ENCODE results near the gene TNFRSF13B.
"Not testable (repeated sequence)": the region's sequence is repeated elsewhere in the genome, so short reads cannot be mapped to it uniquely, and the experiment has no call there.

Gene TNFRSF13B

DNA sequence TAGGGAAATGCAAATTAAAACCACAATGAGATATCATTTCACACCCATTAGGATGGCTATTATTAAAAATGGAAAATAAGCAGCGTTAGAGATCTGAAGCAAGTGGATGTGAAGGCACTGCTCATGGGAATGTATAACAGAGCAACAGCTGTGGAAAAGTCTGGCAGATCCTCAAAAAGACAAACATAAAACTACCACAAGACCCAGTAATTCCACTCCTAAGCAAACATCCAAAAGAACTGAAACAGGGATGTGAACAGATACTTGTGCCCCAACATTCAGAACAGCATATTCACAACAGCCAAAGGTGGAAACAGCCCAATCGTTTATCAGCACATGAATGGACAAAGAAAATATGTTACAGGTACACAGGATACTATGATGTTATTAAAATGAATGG lies 10.9 kb downstream of the TNFRSF13B start:
- not testable (repeated sequence) for DNase-seq (ENCODE audit: low spot score)

- not testable (repeated sequence) for DNase-seq (ENCODE audit: low spot score)
Observed at GRCh38 chr17:16955011-16955410, 16.9 kb downstream of the TNFRSF13B start.

DNA sequence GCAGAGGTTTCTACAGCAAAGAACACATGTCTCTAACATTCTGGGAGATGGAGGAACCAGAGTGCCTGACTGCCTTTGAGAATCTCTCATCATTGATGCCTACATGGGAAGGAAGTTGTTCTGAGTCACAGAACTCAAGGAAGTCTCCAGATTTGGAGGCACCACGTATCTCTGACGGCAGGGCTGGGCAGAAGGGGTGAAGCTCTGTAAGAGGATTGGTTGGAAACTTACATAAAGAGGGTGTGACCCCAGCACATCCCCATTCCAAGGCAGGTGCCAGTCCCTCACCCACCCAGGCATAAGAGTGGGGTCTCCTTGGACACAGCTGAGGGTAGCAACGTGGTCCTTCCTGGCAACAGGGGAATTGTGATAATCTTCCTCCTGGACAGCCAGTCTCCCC lies 17.4 kb downstream of the TNFRSF13B start:
- DNase-seq (ENCODE audit: low spot score), result no peak

GRCh38 chr17:16953841-16954240 lies 18.1 kb downstream of the TNFRSF13B start:
- no peak for DNase-seq (ENCODE audit: low spot score)

DNA sequence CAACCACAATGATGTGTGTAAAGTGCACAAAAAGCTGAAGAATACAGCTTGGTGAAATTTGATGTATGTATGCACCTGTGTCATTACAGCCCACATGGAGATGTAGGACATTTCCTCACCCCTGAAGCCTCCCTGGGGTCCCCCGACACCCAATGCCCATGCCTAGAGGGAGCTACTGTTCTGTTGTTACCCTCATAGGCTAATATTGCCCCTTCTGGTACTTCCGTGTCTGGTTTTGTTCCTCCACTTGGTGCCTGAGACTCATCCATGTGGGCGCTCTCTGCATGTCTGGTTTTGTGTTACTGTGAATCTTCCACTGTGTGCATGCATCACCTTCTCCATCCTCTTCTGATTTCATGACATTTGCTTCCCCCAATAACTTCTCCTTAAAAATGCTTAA lies 18.6 kb downstream of the TNFRSF13B start:
- no peak for DNase-seq (ENCODE audit: low spot score)

DNA sequence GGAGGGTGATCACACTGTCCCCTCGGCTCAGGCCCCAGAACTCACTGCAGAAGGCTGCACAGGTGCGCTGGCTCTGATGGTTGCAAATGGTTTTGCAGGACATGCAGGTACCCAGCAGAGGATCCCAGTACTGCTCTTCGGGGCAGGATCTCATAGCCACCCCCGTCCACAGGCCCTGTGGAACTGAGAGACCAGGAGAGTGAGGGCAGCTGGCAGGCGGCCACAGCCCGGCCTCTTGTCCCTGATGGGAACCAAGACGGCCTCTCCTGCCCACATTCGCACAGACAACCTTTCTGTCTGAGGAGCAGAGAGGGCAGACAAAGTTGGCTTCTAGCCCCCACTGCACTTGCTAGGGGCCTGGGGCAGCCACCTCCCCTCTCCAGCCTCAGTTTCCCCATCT lies 19.5 kb downstream of the TNFRSF13B start:
- DNase-seq (ENCODE audit: low spot score), result no peak

DNA sequence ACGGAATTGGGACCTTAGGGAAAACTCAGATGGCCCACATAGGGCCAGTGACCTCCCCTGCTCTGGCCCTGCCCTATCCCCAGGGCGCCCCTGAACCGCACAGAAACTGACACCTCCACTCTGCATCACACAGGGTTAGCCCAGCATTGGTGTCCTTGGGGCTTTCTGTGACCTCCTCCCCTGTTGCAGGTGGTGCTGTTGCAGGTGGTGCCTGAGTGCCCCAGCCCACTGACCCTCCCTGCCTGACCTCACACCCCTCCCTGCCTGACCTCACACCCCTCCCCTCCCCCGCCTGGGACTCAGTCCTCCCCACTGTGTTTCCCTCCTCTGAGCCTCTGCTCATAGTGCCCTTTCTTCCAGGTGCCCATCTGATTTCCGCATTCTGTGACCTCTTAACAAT lies 21.4 kb downstream of the TNFRSF13B start:
- DNase-seq (ENCODE audit: low spot score), result no peak

GRCh38 chr17:16948587-16949376 lies 23.1 kb downstream of the TNFRSF13B start:
- no peak for DNase-seq (ENCODE audit: low spot score)

DNA sequence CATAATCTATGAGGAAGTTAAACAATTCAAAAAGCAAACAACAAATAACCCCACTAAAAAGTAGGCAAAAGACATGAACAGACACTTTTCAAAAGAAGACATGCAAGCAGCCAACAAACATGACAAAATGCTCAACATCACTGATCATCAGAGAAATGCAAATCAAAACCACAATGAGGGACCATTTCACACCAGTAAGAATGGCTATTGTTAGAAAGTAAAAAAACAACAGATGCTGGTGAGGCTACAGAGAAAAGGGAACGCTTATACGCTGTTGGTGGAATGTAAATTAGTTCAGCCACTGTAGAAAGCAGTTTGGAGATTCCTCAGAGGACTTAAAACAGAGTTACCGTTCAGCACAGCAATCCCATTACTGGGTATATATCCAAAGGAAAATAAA lies 24.4 kb downstream of the TNFRSF13B start:
- no peak for DNase-seq (ENCODE audit: low spot score)

- no peak for DNase-seq (ENCODE audit: low spot score)
Observed at GRCh38 chr17:16945663-16946218, 26.2 kb downstream of the TNFRSF13B start.

DNA sequence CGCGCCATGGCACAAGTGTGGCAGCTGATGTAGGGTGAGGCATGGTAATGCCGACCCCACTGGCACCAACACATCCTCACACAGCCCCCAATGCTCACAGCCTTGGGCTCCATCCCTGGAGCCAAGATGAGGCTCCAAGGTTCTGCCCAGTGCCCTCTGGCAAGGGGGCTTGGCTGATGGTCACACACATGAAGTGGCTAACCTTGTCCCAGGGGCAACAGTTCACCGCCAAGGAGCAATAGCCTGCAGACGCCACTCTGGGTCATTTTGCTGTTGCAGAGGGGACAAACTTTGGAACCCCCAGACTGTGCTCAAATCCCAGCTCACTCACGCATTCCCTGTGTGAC lies 26.8 kb downstream of the TNFRSF13B start:
- DNase-seq (ENCODE audit: low spot score), result no peak

- no peak for DNase-seq (ENCODE audit: low spot score)
Observed at GRCh38 chr17:16944334-16945135, 27.4 kb downstream of the TNFRSF13B start.

DNA sequence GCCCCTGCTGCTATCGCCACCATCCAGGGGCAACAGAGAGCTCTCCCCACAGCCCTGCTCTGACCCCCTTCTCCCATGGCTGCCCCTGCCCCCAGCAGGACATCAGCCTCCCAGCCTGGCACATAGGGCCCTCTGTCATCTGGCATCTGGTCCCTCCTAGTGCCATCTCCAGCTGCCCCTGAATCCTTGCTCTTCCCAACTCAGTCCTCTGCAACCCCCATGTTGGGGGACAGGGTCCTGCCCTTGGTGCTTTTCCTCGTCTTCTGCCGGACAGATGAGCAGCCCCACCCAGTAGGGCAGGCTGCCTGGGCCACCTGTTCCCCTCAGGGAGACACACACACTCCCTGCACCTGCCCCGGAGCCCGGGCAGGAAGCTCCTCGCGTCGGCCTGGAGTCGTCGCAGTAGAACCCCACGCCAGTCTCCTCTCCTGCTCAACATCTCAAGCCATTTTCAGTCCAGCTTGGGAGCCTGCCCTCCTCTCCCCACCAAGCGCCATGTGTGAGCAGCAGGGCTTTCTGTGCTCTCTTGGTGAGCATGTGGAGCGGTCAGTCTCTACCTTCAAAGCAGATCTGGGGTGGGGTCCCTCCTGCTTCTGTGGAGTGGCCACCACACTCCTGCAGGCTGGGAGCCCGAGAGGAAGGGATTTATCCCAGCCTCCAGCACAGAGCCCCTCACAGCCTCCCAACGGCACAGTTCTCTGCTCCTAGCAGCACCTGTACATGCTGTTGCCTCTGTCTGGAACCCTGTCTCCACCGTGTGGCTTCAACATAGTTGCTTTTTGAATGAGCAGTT lies 28.2 kb downstream of the TNFRSF13B start:
- no peak for DNase-seq (ENCODE audit: low spot score)

GRCh38 chr17:16943032-16943352 lies 28.9 kb downstream of the TNFRSF13B start:
- no peak for DNase-seq (ENCODE audit: low spot score)

DNA sequence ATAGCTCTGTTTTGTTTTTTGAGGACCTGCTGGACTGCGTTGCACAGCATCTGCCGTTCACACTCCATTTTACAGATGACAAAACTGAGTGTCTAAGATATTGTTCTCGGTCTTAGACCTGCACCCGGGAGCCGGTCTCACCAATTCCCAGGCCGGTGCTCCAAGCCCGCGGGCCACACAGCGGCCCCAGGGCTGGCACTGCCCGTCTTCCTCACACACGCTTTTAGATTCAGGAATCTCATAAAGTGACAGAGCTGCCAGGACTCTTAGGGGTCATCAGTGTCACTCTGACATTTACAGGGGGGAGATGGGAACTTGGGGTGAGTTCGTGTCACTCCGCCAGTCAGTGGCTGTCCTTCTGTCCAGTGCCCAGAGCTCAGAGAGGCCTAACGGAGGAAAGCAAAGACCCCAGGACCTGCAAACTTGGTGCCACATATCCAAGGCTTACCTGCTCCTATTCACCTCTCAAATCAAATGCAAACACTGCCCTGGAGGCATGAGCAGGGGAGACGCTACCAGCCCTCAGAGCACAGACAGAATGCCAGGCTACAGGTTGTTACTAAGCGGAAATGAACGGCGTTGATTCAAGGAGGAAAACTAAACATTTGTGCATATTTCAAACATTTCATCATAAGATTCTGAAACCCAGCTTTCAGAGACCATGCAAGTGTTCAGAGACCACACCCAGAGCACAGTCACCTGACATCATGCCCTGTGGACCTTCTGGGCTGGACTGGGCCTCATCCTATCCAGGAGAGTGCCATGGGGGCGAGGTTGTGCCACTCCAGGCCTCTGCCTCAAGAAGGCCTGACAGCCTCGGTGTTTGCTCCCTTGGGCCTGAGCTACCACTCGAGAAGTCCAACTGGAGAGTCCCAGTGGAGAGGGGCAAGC lies 29.5 kb downstream of the TNFRSF13B start:
- DNase-seq (ENCODE audit: low spot score), result no peak

DNA sequence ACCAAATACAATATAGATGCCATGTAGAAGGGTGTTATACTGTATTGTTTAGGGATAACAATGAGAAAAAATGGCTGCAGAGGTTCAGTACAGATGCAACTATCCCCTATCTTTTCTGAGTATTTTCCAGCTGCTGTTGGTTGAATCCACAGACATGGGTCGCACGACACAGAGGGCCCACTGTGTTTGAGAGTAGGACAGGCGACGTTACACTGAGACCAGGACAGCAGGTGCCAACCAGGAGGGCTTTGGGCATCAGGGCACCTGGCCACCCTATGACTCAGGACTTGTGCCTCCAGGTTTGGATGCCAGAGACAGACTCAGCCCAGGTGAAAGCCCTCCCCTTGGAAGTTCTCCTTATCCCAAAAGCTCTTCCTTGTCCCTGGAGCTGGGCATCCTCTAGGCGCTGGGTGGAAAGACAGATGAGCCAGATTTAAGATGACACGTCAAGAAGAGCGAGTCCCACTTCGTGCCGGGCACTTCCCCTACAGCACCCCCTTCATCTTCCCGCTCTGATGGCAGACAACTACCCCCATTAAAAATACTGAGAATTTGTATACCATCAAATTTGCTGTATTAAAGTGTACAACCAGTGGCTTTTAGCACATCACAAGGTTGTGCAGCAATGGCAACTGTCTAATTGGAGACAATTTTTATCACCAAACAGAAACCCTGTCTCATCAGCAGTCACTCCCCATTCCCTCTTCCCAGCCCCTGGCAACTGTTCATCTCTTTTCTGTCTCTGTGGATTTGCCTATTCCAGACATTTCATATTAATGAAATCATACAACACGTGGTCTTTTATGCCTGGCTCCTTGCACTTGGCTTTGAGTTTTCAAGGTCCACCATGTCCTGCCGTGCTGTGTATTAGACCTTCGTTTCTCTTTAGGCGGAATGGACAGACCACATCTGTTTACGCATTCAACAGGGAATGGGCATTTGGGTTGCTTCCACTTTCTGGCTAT lies 30.6 kb downstream of the TNFRSF13B start:
- DNase-seq (ENCODE audit: low spot score), result no peak

DNA sequence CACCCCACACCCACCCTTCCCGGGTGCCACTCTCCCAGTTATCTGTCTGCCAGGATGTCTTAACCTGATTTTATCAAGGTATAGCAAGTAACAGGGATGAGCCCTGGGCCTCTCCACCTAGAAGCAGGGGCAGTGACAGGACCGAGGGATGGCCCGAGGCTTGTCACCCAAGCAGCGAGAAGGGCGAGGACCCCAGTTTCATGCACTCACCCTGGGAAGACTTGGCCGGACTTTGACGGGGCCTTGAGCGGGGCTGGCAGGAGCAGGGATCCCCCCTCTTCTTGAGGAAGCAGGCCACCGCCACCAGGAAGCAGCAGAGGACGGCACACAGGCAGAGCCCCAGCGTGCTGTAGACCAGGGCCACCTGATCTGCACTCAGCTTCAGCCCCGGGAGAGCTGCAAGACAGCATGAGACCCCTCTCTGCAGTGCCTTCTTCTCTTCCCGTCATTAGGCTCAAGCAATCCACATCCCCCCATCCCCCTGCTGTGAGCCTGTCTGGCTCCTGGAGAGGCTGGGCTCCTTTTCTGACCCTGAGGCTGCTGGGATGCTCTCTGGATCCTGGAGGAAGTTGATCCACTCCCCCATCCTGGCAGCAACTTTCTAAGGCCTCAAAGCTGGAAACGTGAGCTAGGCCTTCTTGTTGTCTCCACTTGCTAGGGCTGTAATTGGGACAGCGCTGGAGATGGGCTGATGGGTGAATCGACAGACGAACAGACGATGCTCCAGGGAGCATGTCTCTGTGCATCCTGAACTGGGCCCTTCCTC lies 31.6 kb downstream of the TNFRSF13B start:
- DNase-seq (ENCODE audit: low spot score), result no peak

GRCh38 chr17:16939606-16940115 lies 32.3 kb downstream of the TNFRSF13B start:
- no peak for DNase-seq (ENCODE audit: low spot score)

DNA sequence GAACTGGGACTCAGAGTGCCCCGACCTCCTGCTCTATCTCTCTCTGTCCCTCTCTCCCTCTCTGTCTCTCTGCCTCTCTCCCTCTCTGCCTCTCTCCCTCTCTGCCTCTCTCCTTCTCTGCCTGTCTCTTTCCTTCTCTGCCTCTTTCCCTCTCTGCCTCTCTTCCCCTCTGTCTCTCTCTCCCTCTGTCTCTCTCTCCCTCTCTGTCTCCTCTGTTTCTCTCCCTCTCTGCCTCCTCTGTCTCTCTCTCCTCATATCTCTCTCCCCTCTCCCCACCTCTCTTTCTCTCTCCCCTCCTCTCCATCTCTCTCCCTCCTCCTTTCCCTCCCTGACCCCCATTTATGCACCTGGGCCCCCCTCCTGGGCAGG lies 32.7 kb downstream of the TNFRSF13B start:
- no peak for DNase-seq (ENCODE audit: low spot score)

Data from HuH-7.5 (cell line).